ENCODE data around the gene SNX30.

DNA sequence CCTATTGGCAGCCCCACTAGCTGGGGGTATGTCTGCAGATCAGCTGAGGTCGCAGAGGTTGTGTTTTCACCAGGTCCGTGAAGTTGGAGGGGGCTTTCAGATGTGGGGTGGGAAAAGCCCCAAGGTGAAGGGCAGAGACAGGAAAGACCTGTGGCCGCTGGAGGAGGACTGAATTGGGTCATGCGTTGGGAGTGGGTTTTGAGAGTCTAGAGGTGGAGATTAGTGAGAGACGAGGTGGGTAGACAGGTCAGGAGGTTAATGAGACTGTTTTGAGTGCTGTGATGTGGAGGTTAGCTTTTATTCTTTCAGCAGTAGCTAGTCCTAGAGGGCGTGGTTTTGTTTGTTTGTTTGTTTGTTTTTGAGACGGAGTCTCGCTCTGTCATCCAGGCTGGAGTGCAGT lies 10.3 kb downstream of the SNX30 start:
- TF ChIP-seq POLR2A (IDR thresholded peaks at IDR 0.05) (no peak), CTCF (IDR thresholded peaks at IDR 0.05) (no peak)

Measured in Peyer's patch (tissue), 4 donors.